ENCODE results near the gene LRP1.

DNA sequence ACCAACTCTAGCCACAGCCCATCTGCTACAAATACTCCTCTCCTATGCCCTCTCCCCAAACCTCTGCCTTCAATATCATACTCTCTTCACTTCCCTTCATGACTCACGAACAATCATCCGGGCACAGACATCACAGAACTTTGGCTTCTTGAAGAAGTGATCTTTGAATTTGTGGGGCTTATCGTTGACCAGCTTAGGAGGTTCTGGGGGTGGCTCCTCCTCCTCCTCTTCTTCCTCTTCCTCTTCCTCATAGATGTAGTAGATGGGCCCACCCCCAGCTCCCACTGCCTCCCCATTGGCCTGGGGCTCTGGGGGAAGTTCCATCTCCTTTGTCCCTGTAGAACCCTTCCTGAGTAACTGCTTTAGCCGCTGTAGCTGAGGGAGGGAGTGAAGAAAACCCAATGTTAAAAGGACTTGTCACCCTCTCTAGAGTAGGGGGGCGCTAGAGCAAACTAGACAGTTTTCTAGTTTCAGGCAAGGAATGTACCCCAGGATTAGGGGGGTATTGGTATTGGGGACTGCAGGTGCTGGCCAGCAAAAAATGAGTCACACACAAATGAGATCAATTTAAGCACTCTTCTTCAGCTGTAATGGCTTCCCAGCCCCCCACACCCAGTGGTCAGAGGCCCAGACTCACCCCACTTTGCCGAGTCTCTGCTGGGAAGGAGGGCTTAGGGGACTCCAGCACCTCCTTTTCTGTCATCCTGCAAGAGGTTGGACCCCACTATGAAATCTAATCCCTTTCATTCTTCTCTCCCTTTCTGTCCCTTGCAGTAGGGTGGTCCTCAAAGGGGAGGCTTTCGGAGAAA is 120.9 kb downstream of the LRP1 start:
- TF ChIP-seq POLR2A (IDR thresholded peaks at IDR 0.05) (no peak), POLR2AphosphoS5 (IDR thresholded peaks at IDR 0.05) (no peak), EP300 (IDR thresholded peaks at IDR 0.05) (no peak)
- TF ChIP-seq, protein P1, sequence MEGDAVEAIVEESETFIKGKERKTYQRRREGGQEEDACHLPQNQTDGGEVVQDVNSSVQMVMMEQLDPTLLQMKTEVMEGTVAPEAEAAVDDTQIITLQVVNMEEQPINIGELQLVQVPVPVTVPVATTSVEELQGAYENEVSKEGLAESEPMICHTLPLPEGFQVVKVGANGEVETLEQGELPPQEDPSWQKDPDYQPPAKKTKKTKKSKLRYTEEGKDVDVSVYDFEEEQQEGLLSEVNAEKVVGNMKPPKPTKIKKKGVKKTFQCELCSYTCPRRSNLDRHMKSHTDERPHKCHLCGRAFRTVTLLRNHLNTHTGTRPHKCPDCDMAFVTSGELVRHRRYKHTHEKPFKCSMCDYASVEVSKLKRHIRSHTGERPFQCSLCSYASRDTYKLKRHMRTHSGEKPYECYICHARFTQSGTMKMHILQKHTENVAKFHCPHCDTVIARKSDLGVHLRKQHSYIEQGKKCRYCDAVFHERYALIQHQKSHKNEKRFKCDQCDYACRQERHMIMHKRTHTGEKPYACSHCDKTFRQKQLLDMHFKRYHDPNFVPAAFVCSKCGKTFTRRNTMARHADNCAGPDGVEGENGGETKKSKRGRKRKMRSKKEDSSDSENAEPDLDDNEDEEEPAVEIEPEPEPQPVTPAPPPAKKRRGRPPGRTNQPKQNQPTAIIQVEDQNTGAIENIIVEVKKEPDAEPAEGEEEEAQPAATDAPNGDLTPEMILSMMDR (IDR thresholded peaks at IDR 0.05): no peak
